IgD-negative memory B cell (primary cell): ENCODE results near the gene SEC23B. TPM values are rescaled to one million over a fixed set of nuclear protein-coding genes. Genes with fewer than 3 reads are reported as not detected.

Source experiments
- H3K27ac Mint-ChIP-seq, 3 donors: one replicate each; pipeline ENCODE4 v1.8.0; 2020 to 2022; ENCODE audit warnings: mild to moderate bottlenecking in 3 of 3, mixed read lengths in 3 of 3, moderate library complexity in 1 of 3
- H3K27me3 Mint-ChIP-seq: one replicate; pipeline ENCODE4 v1.8.0; 2021; ENCODE audit warnings: mixed read lengths
- H3K36me3 Mint-ChIP-seq: one replicate; pipeline ENCODE4 v1.8.0; 2020; ENCODE audit warnings: mild to moderate bottlenecking, mixed read lengths
- H3K4me1 Mint-ChIP-seq, 3 donors: one replicate each; pipeline ENCODE4 v1.8.0; 2020 to 2022; ENCODE audit warnings: mixed read lengths in 3 of 3, mild to moderate bottlenecking in 1 of 3
- H3K4me3 Mint-ChIP-seq, 4 donors: one replicate each; pipeline ENCODE4 v1.8.0; 2020 to 2022; ENCODE audit warnings: mild to moderate bottlenecking in 4 of 4, mixed read lengths in 4 of 4, moderate library complexity in 3 of 4
- H3K9me3 Mint-ChIP-seq, 3 donors: one replicate each; pipeline ENCODE4 v1.8.0; 2020 to 2021; ENCODE audit warnings: mixed read lengths in 3 of 3, mild to moderate bottlenecking in 1 of 3
- polyA plus RNA-seq: library from polyadenylated mRNA; unstranded; fragments of 300-500 nt; fragmentation: Illumina TruSeq; gene quantifications from one replicate; pipeline ENCODE4 v1.2.3, GENCODE V29; 2021

Gene SEC23B
- polyA plus RNA-seq, 1 donor from 2014 or later = 41.1 TPM

GRCh38 chr20:18541741-18542140 is 34.0 kb downstream of the SEC23B start:
- Mint-ChIP-seq H3K4me1 (peaks cover 0 to 3% (median 0%) of the 10 kb centered on the region in 3 donors), H3K9me3 (peaks cover 0 to 2% (median 0%) of the 10 kb centered on the region in 3 donors), H3K27ac (no peak overlapping the region), H3K36me3 (peaks cover 8% of the 10 kb centered on the region), H3K4me3 (no peak overlapping the region), H3K27me3 (no peaks in the 10 kb centered on the region)

GRCh38 chr20:18543216-18543615 is 35.5 kb downstream of the SEC23B start:
- Mint-ChIP-seq H3K27ac (peak overlapping the region in 1 of 3 donors; percentile 71), H3K4me3 (no peak overlapping the region), H3K9me3 (no peaks in the 10 kb centered on the region), H3K27me3 (no peaks in the 10 kb centered on the region), H3K36me3 (peaks cover 5% of the 10 kb centered on the region), H3K4me1 (peaks cover 0 to 3% (median 0%) of the 10 kb centered on the region in 3 donors)

GRCh38 chr20:18543932-18544331 is 36.2 kb downstream of the SEC23B start:
- Mint-ChIP-seq H3K27ac (peak overlapping the region in 1 of 3 donors; percentile 7), H3K27me3 (no peaks in the 10 kb centered on the region), H3K4me3 (no peak overlapping the region), H3K9me3 (no peaks in the 10 kb centered on the region), H3K36me3 (peaks cover 7% of the 10 kb centered on the region), H3K4me1 (peaks cover 0 to 3% (median 0%) of the 10 kb centered on the region in 3 donors)

GRCh38 chr20:18545566-18545965 is 37.8 kb downstream of the SEC23B start:
- no peaks in the 10 kb centered on the region for H3K9me3 Mint-ChIP-seq
- H3K27ac Mint-ChIP-seq = peak overlapping the region in 2 of 3 donors; percentile 53 to 88
- H3K27me3 Mint-ChIP-seq = no peaks in the 10 kb centered on the region
- H3K4me3 Mint-ChIP-seq = no peak overlapping the region
- peaks cover 2% of the 10 kb centered on the region for H3K36me3 Mint-ChIP-seq
- H3K4me1 Mint-ChIP-seq = no peaks in the 10 kb centered on the region

GRCh38 chr20:18548465-18548864 is 40.7 kb downstream of the SEC23B start:
- Mint-ChIP-seq H3K4me1 (no peaks in the 10 kb centered on the region), H3K4me3 (no peak overlapping the region), H3K9me3 (no peaks in the 10 kb centered on the region), H3K36me3 (peaks cover 2% of the 10 kb centered on the region), H3K27me3 (no peaks in the 10 kb centered on the region), H3K27ac (no peak overlapping the region)

GRCh38 chr20:18553746-18554145 is 46.0 kb downstream of the SEC23B start:
- H3K4me1 Mint-ChIP-seq = no peaks in the 10 kb centered on the region
- no peak overlapping the region for H3K4me3 Mint-ChIP-seq
- peaks cover 18% of the 10 kb centered on the region for H3K36me3 Mint-ChIP-seq
- no peaks in the 10 kb centered on the region for H3K9me3 Mint-ChIP-seq
- H3K27ac Mint-ChIP-seq = peak overlapping the region in 1 of 3 donors; percentile 53
- H3K27me3 Mint-ChIP-seq = no peaks in the 10 kb centered on the region

- Mint-ChIP-seq H3K9me3 (peaks cover 0 to 3% (median 0%) of the 10 kb centered on the region in 3 donors), H3K27ac (peak within 1 kb of the TSS; percentile 84 to 98 (median 98)), H3K4me1 (peaks cover 18 to 22% (median 21%) of the 10 kb centered on the region in 3 donors), H3K36me3 (peaks cover 10% of the 10 kb centered on the region), H3K4me3 (peak within 1 kb of the TSS; percentile 92 to 99 (median 97)), H3K27me3 (no peaks in the 10 kb centered on the region)
Observed at GRCh38 chr20:18566892-18567738, 59.4 kb downstream of the SEC23B start, which contains the start of gene SMIM26. Gene SMIM26, plus strand, starts transcription at chr20:18567432. Its CDS starts 47 bp downstream, at chr20:18567479.

- H3K9me3 Mint-ChIP-seq = peaks cover 3 to 4% (median 3%) of the 10 kb centered on the region in 3 donors
- peak overlapping the region; percentile 84 to 98 (median 98) for H3K27ac Mint-ChIP-seq
- H3K4me3 Mint-ChIP-seq = peak overlapping the region; percentile 92 to 99 (median 97)
- H3K36me3 Mint-ChIP-seq = peaks cover 8% of the 10 kb centered on the region
- peaks cover 18 to 25% (median 21%) of the 10 kb centered on the region in 3 donors for H3K4me1 Mint-ChIP-seq
- no peaks in the 10 kb centered on the region for H3K27me3 Mint-ChIP-seq
Observed at GRCh38 chr20:18567739-18568091, 60.0 kb downstream of the SEC23B start.

- peaks cover 18 to 25% (median 21%) of the 10 kb centered on the region in 3 donors for H3K4me1 Mint-ChIP-seq
- H3K4me3 Mint-ChIP-seq = no peak overlapping the region
- peaks cover 8% of the 10 kb centered on the region for H3K36me3 Mint-ChIP-seq
- H3K9me3 Mint-ChIP-seq = peaks cover 3 to 4% (median 3%) of the 10 kb centered on the region in 3 donors
- no peak overlapping the region for H3K27ac Mint-ChIP-seq
- H3K27me3 Mint-ChIP-seq = no peaks in the 10 kb centered on the region
Observed at GRCh38 chr20:18571009-18571408, 63.3 kb downstream of the SEC23B start.

GRCh38 chr20:18571578-18571977 is 63.8 kb downstream of the SEC23B start:
- Mint-ChIP-seq H3K4me3 (peak overlapping the region in 1 of 4 donors; percentile 63), H3K9me3 (peaks cover 3 to 4% (median 3%) of the 10 kb centered on the region in 3 donors), H3K27me3 (no peaks in the 10 kb centered on the region), H3K36me3 (peaks cover 8% of the 10 kb centered on the region), H3K27ac (peak overlapping the region in 1 of 3 donors; percentile 39), H3K4me1 (peaks cover 16 to 23% (median 19%) of the 10 kb centered on the region in 3 donors)

GRCh38 chr20:18577942-18578341 is 70.2 kb downstream of the SEC23B start:
- H3K27ac Mint-ChIP-seq = peak overlapping the region in 1 of 3 donors; percentile 57
- peaks cover 1% of the 10 kb centered on the region for H3K36me3 Mint-ChIP-seq
- H3K27me3 Mint-ChIP-seq = no peaks in the 10 kb centered on the region
- no peaks in the 10 kb centered on the region for H3K4me1 Mint-ChIP-seq
- no peaks in the 10 kb centered on the region for H3K9me3 Mint-ChIP-seq
- no peak overlapping the region for H3K4me3 Mint-ChIP-seq

- Mint-ChIP-seq H3K9me3 (no peaks in the 10 kb centered on the region), H3K36me3 (peaks cover 1% of the 10 kb centered on the region), H3K27me3 (no peaks in the 10 kb centered on the region), H3K4me3 (peak overlapping the region in 1 of 4 donors; percentile 33), H3K27ac (no peak overlapping the region), H3K4me1 (no peaks in the 10 kb centered on the region)
Observed at GRCh38 chr20:18578581-18578980, 70.8 kb downstream of the SEC23B start.

GRCh38 chr20:18580012-18580411 is 72.3 kb downstream of the SEC23B start:
- Mint-ChIP-seq H3K4me3 (no peak overlapping the region), H3K36me3 (peaks cover 1% of the 10 kb centered on the region), H3K27me3 (peaks cover 2% of the 10 kb centered on the region)

GRCh38 chr20:18585134-18585533 is 77.4 kb downstream of the SEC23B start:
- peaks cover 18 to 24% (median 23%) of the 10 kb centered on the region in 3 donors for H3K4me1 Mint-ChIP-seq
- H3K27me3 Mint-ChIP-seq = peaks cover 2% of the 10 kb centered on the region
- H3K9me3 Mint-ChIP-seq = no peaks in the 10 kb centered on the region
- H3K4me3 Mint-ChIP-seq = no peak overlapping the region
- H3K27ac Mint-ChIP-seq = no peak overlapping the region
- peaks cover 1% of the 10 kb centered on the region for H3K36me3 Mint-ChIP-seq

More at GRCh38 chr20:18580012-18580411, 72.3 kb downstream of the SEC23B start:
- Mint-ChIP-seq H3K4me1 (no peaks in the 10 kb centered on the region), H3K27ac (no peak overlapping the region), H3K9me3 (no peaks in the 10 kb centered on the region)

GRCh38 chr20:18587665-18588573 is 80.2 kb downstream of the SEC23B start, which contains the start of gene DTD1:
Gene DTD1, plus strand, starts transcription at chr20:18588054. Its CDS starts 19 bp downstream, at chr20:18588073.
- H3K9me3 Mint-ChIP-seq = no peaks in the 10 kb centered on the region
- H3K4me1 Mint-ChIP-seq = peaks cover 19 to 25% (median 24%) of the 10 kb centered on the region in 3 donors
- peak within 1 kb of the TSS; percentile 66 to 94 (median 93) for H3K27ac Mint-ChIP-seq
- H3K4me3 Mint-ChIP-seq = peak within 1 kb of the TSS; percentile 90 to 99 (median 94)
- no peaks in the 10 kb centered on the region for H3K36me3 Mint-ChIP-seq
- H3K27me3 Mint-ChIP-seq = peaks cover 2% of the 10 kb centered on the region
